Thymus (tissue), 11 donors: Measurements from ENCODE around the gene DMRTC2. TPM values are rescaled to one million over a fixed set of nuclear protein-coding genes. Genes with fewer than 3 reads are reported as not detected.

Experiments used
- DNase-seq, 9 donors: peaks; one replicate each; pipeline ENCODE4 v3.0.0-alpha.2; 2013; ENCODE audit warnings: low spot score in 9 of 9, low read depth in 6 of 9, missing footprints in 1 of 9
- H3K27ac ChIP-seq, 2 donors: one replicate each; pipeline ENCODE4 v1.5.1; 2013; ENCODE audit warnings: control low read depth in 1 of 2, low read depth in 1 of 2, low read length in 1 of 2, mild to moderate bottlenecking in 1 of 2, moderate library complexity in 1 of 2
- H3K27me3 ChIP-seq, 2 donors: one replicate each; pipeline ENCODE4 v1.5.1; 2013; ENCODE audit warnings: low read length in 1 of 2; ENCODE audit not compliant: control insufficient read depth in 2 of 2, insufficient read depth in 1 of 2
- H3K36me3 ChIP-seq, 2 donors: one replicate each; pipeline ENCODE4 v1.5.1; 2013; ENCODE audit warnings: low read length in 1 of 2, mild to moderate bottlenecking in 1 of 2, moderate library complexity in 1 of 2; ENCODE audit not compliant: control insufficient read depth in 2 of 2, insufficient read depth in 2 of 2
- H3K4me1 ChIP-seq, 2 donors: one replicate each; pipeline ENCODE4 v1.5.1; 2013; ENCODE audit warnings: low read length in 2 of 2; ENCODE audit not compliant: control insufficient read depth in 2 of 2, insufficient read depth in 2 of 2
- H3K4me3 ChIP-seq, 2 donors: one replicate each; pipeline ENCODE4 v1.5.1; 2013; ENCODE audit warnings: low read length in 2 of 2, control low read depth in 1 of 2, mild to moderate bottlenecking in 1 of 2
- H3K9me3 ChIP-seq, 2 donors: one replicate each; pipeline ENCODE4 v1.5.1; 2013; ENCODE audit warnings: low read length in 1 of 2, mild to moderate bottlenecking in 1 of 2; ENCODE audit not compliant: control insufficient read depth in 2 of 2, insufficient read depth in 1 of 2
- WGBS: extraction: QIAGEN DNeasy Blood & Tissue Kit; methylation state at CpG from one replicate; pipeline ENCODE4 v1.1.7; 2013; 5-methylcytosine and 5-hydroxymethylcytosine counted together
- polyA plus RNA-seq: library from polyadenylated mRNA; stranded (reverse); fragments of 200-250 nt; gene quantifications from one replicate; pipeline ENCODE4 v1.2.3, GENCODE V29; 2013
- total RNA-seq: library from RNA; stranded (reverse); fragments of 120-200 nt; gene quantifications from one replicate; pipeline ENCODE4 v1.2.4, GENCODE V29; 2013
- donor health status: healthy.

The DMRTC2 gene
- total and polyA plus RNA-seq, 2 donors = 0.07 TPM; not detected in 1

GRCh38 chr19:41808663-41809566, 35.9 kb upstream of the DMRTC2 start:
- Histone ChIP-seq H3K4me1 (no peaks in the 10 kb centered on the region), H3K36me3 (no peaks in the 10 kb centered on the region), H3K4me3 (no peak overlapping the region), H3K27me3 (peaks cover 0 to 3% of the 10 kb centered on the region in 2 donors), H3K9me3 (no peaks in the 10 kb centered on the region), H3K27ac (no peak overlapping the region)
- DNase-seq = no peak
- 71% methylated on average over 16 of the region's 16 CpGs for WGBS

- Histone ChIP-seq H3K36me3 (no peaks in the 10 kb centered on the region), H3K4me1 (no peaks in the 10 kb centered on the region), H3K9me3 (no peaks in the 10 kb centered on the region), H3K27ac (no peak overlapping the region), H3K27me3 (peaks cover 0 to 3% of the 10 kb centered on the region in 2 donors), H3K4me3 (no peak overlapping the region)
- DNase-seq = no peak
- 72% methylated on average over 4 of the region's 4 CpGs for WGBS
These were observed 34.5 kb upstream of the DMRTC2 start for GRCh38 chr19:41810301-41810700.

- no peaks in the 10 kb centered on the region for H3K4me1 ChIP-seq
- peaks cover 0 to 3% of the 10 kb centered on the region in 2 donors for H3K27me3 ChIP-seq
- DNase-seq = no peak
- H3K27ac ChIP-seq = no peak overlapping the region
- H3K9me3 ChIP-seq = no peaks in the 10 kb centered on the region
- no peaks in the 10 kb centered on the region for H3K36me3 ChIP-seq
- no peak overlapping the region for H3K4me3 ChIP-seq
- WGBS = 14% methylated on average over 3 of the region's 3 CpGs
These were observed 33.8 kb upstream of the DMRTC2 start for GRCh38 chr19:41811036-41811435.

- Histone ChIP-seq H3K9me3 (no peaks in the 10 kb centered on the region), H3K36me3 (no peaks in the 10 kb centered on the region), H3K4me1 (no peaks in the 10 kb centered on the region), H3K27me3 (peaks cover 0 to 3% of the 10 kb centered on the region in 2 donors), H3K4me3 (no peak overlapping the region), H3K27ac (no peak overlapping the region)
- DNase-seq = no peak
- WGBS = 88% methylated on average over 3 of the region's 3 CpGs
These were observed 32.9 kb upstream of the DMRTC2 start for GRCh38 chr19:41811981-41812380.

- H3K27ac ChIP-seq = no peak overlapping the region
- 97% methylated on average over 4 of the region's 4 CpGs for WGBS
- H3K27me3 ChIP-seq = peaks cover 0 to 3% of the 10 kb centered on the region in 2 donors
- DNase-seq = no peak
- H3K36me3 ChIP-seq = no peaks in the 10 kb centered on the region
- no peak overlapping the region for H3K4me3 ChIP-seq
- no peaks in the 10 kb centered on the region for H3K4me1 ChIP-seq
- H3K9me3 ChIP-seq = no peaks in the 10 kb centered on the region
These were observed 30.9 kb upstream of the DMRTC2 start for GRCh38 chr19:41813911-41814310.

GRCh38 chr19:41815301-41815700, 29.5 kb upstream of the DMRTC2 start:
- DNase-seq = no peak
- Histone ChIP-seq H3K4me1 (no peaks in the 10 kb centered on the region), H3K27me3 (peaks cover 0 to under 1% of the 10 kb centered on the region in 2 donors), H3K36me3 (no peaks in the 10 kb centered on the region), H3K27ac (no peak overlapping the region), H3K4me3 (no peak overlapping the region), H3K9me3 (no peaks in the 10 kb centered on the region)
- WGBS = 86% methylated on average over 4 of the region's 4 CpGs

GRCh38 chr19:41816761-41817160, 28.1 kb upstream of the DMRTC2 start:
- Histone ChIP-seq H3K36me3 (no peaks in the 10 kb centered on the region), H3K4me1 (no peaks in the 10 kb centered on the region), H3K27me3 (peaks cover 0 to 3% of the 10 kb centered on the region in 2 donors), H3K27ac (no peak overlapping the region), H3K9me3 (no peaks in the 10 kb centered on the region), H3K4me3 (no peak overlapping the region)
- DNase-seq = no peak
- 95% methylated on average over 2 of the region's 2 CpGs for WGBS

GRCh38 chr19:41821003-41821735, 23.7 kb upstream of the DMRTC2 start:
- 40% methylated on average over 12 of the region's 12 CpGs for WGBS
- H3K4me1 ChIP-seq = no peaks in the 10 kb centered on the region
- no peak overlapping the region for H3K4me3 ChIP-seq
- H3K9me3 ChIP-seq = no peaks in the 10 kb centered on the region
- no peaks in the 10 kb centered on the region for H3K36me3 ChIP-seq
- H3K27me3 ChIP-seq = peaks cover 0 to 3% of the 10 kb centered on the region in 2 donors
- DNase-seq = peak in 7 of 9 donors; percentile 9 to 58 (median 27)
- H3K27ac ChIP-seq = no peak overlapping the region
